Activated CD4-positive, alpha-beta memory T cell treated with anti-CD3 and anti-CD28 coated beads, Interleukin-2, amount 10 ng/mL, durations not matched to agents 7 days and 5 days (primary cell): ENCODE results near the gene KRTAP10-1. TPM values are rescaled to one million over a fixed set of nuclear protein-coding genes. Genes with fewer than 3 reads are reported as not detected.

Source experiments
- CTCF ChIA-PET: fragments of 350-600 bp; sonication (Branson Sonifier 250); formaldehyde crosslinking; loops from one replicate; lab custom pipeline; 2021; ENCODE audit warnings: antibody characterized with exemption, inconsistent platforms; lab: Charles Lee
- POLR2A ChIA-PET: fragments of 350-600 bp; sonication (Branson Sonifier 250); formaldehyde crosslinking; loops from one replicate; lab custom pipeline; 2021; ENCODE audit warnings: antibody characterized with exemption; lab: Charles Lee
- DNase-seq: peaks from one replicate; pipeline ENCODE4 v3.0.0-alpha.2; 2020
- H3K27ac Mint-ChIP-seq: one replicate; pipeline ENCODE4 v1.8.0; 2021; ENCODE audit warnings: mild to moderate bottlenecking, mixed read lengths
- H3K27me3 Mint-ChIP-seq: one replicate; pipeline ENCODE4 v1.8.0; 2021; ENCODE audit warnings: mixed read lengths
- H3K36me3 Mint-ChIP-seq: one replicate; pipeline ENCODE4 v1.8.0; 2021; ENCODE audit warnings: low read depth, mixed read lengths
- H3K4me1 Mint-ChIP-seq: one replicate; pipeline ENCODE4 v1.8.0; 2021; ENCODE audit warnings: mixed read lengths
- H3K4me3 Mint-ChIP-seq: one replicate; pipeline ENCODE4 v1.8.0; 2021; ENCODE audit warnings: mild to moderate bottlenecking, mixed read lengths
- H3K9me3 Mint-ChIP-seq: one replicate; pipeline ENCODE4 v1.8.0; 2021; ENCODE audit warnings: mixed read lengths
- total RNA-seq, 2 experiments: library from RNA; stranded (reverse); gene quantifications; one replicate each; pipeline ENCODE4 v1.2.3, GENCODE V29; 2021

KRTAP10-1 gene
- total RNA-seq, 2 experiments from 2014 or later: not detected

DNA sequence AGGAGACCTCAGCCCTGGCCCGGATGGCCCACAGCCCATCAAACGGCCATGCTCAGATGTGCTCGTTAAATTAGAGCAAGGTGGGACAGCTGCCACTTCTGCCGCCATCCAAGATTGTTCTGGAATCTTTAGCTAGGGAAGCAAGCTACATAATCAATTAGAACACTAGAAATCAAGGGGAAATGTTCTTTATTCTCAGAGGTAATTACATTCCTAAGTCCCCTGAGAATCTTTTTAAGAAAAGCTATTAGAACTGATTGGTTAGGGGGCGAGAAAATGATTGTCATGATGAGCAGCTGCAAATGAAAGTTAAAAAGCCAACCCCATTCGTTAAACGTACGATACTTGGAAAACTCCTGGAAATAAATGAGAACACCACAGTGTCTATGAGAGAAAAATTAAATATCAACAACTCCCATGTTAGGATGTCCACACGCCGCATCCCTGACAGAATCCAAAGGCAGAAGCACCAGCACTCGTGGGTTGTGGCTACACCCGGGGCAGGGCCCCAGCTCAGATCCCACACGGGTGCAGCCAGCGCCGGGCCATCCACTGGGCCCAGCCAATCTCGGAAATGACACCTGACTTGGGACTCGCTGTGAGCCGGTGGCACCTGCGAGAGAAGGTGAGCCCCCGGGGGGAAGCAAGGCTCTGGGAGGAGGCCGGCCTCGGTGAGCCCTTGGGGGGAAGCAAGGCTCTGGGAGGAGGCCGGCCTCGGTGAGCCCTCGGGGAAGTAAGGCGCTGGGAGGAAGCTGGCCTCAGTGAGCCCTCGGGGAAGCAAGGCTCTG lies 37.6 kb downstream of the KRTAP10-1 start:
- POLR2A ChIA-PET: no interaction called here

GRCh38 chr21:44500111-44500510 lies 39.9 kb downstream of the KRTAP10-1 start:
- Mint-ChIP-seq H3K4me3 (no peak overlapping the region), H3K4me1 (peaks cover 2% of the 10 kb centered on the region), H3K36me3 (no peaks in the 10 kb centered on the region), H3K27me3 (peaks cover 13% of the 10 kb centered on the region), H3K27ac (no peak overlapping the region), H3K9me3 (no peaks in the 10 kb centered on the region)
- ChIA-PET CTCF (no interaction called here), POLR2A (no interaction called here)
- no peak for DNase-seq

More for the DNA sequence above, 37.6 kb downstream of the KRTAP10-1 start:
- Mint-ChIP-seq H3K4me1 (peaks cover 2% of the 10 kb centered on the region), H3K4me3 (no peak overlapping the region), H3K36me3 (no peaks in the 10 kb centered on the region), H3K27me3 (peaks cover 4% of the 10 kb centered on the region), H3K27ac (no peak overlapping the region), H3K9me3 (no peaks in the 10 kb centered on the region)
- no peak for DNase-seq
- CTCF ChIA-PET: interaction anchor here (1.5 kb wide), 1 partner anchor 8 kb away, joined by 5 read pairs; no protein-coding TSS in a partner anchor

- ChIA-PET CTCF (no interaction called here), POLR2A (no interaction called here)
- DNase-seq: no peak
- no peak overlapping the region for H3K4me3 Mint-ChIP-seq
- peaks cover 13% of the 10 kb centered on the region for H3K27me3 Mint-ChIP-seq
- peaks cover 2% of the 10 kb centered on the region for H3K4me1 Mint-ChIP-seq
- no peaks in the 10 kb centered on the region for H3K9me3 Mint-ChIP-seq
- no peak overlapping the region for H3K27ac Mint-ChIP-seq
- H3K36me3 Mint-ChIP-seq: no peaks in the 10 kb centered on the region
Observed at GRCh38 chr21:44499631-44500030, 40.4 kb downstream of the KRTAP10-1 start.

DNA sequence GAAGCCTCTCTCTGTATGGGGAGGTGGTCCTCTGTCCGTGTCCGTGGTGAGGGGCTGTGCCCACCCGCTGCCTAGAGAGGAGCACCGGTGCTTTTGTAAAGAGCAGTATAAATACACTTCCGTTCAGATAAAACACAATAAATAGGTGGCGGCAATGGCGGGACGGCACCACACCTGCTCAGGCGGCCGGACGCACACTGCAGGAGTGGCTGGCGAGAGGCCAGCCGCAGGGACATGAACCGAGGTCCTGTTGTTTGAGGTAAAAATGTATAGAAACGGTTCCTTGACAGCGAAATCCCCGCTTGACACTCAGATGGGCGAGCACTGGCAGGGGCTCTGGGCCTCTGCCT lies 40.8 kb downstream of the KRTAP10-1 start:
- peaks cover 13% of the 10 kb centered on the region for H3K27me3 Mint-ChIP-seq
- H3K4me3 Mint-ChIP-seq: no peak overlapping the region
- peaks cover 2% of the 10 kb centered on the region for H3K4me1 Mint-ChIP-seq
- no peaks in the 10 kb centered on the region for H3K9me3 Mint-ChIP-seq
- ChIA-PET CTCF (no interaction called here), POLR2A (no interaction called here)
- no peak overlapping the region for H3K27ac Mint-ChIP-seq
- H3K36me3 Mint-ChIP-seq: no peaks in the 10 kb centered on the region
- DNase-seq: no peak

- H3K27me3 Mint-ChIP-seq: peaks cover 13% of the 10 kb centered on the region
- H3K4me1 Mint-ChIP-seq: peaks cover 2% of the 10 kb centered on the region
- no peaks in the 10 kb centered on the region for H3K9me3 Mint-ChIP-seq
- ChIA-PET POLR2A (no interaction called here), CTCF (no interaction called here)
- no peak overlapping the region for H3K4me3 Mint-ChIP-seq
- no peak overlapping the region for H3K27ac Mint-ChIP-seq
- DNase-seq: no peak
- H3K36me3 Mint-ChIP-seq: no peaks in the 10 kb centered on the region
Observed at GRCh38 chr21:44498280-44499210, 41.5 kb downstream of the KRTAP10-1 start.

GRCh38 chr21:44497703-44498126 lies 42.3 kb downstream of the KRTAP10-1 start:
- Mint-ChIP-seq H3K27me3 (peaks cover 13% of the 10 kb centered on the region), H3K4me1 (peaks cover 2% of the 10 kb centered on the region), H3K9me3 (peaks cover 6% of the 10 kb centered on the region), H3K4me3 (no peak overlapping the region), H3K27ac (no peak overlapping the region), H3K36me3 (peaks cover under 1% of the 10 kb centered on the region)
- no peak for DNase-seq
- ChIA-PET CTCF (no interaction called here), POLR2A (no interaction called here)

DNA sequence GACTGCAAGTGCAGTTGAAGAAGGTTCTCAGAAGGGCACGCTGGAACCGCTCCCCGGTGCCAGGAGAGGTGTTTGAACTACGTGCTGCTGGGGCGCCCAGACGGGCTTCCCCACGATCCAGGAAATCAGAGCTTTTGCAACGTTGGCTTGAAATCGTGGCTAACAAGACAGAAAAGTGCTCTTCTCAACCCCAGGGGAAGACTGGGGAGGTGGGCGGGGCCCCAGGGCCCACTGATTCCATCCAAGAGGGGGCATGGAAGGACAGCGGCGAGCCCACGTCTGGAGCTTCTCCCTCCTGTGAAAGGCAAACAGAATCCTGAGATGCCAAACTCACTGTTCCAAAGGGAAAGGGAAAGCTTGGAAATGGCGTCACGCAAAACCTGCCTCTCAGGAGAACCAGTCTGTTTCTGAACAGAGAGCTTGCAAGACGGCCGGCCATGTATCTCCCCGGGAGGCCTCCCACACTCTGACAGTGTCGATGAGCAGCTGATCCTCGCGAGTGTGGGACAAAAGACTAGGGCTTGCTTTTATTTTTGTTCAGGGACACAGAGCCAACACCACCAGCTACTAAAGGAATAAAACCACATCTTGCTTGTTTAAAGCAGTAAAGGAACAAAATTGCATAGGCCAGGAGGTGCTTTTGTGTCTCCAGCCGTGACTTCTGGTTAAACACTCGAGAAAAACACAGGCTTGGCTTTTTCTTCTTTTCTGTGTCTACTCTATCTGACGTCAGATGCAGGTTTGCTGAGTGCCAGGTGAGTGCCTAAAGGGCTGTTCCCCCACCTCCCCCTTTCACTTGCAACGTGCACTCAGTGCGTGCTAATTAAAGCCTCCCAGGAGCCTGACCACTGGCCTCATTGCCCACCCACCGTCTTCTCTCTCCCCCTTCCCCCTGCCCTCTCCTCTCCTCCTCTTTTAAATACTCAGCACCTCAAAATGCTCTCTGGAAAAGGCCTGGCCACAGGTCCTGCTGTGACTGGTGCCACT lies 43.1 kb downstream of the KRTAP10-1 start:
- H3K27ac Mint-ChIP-seq: no peak overlapping the region
- ChIA-PET CTCF (interaction anchor here (1.7 kb wide), 1 partner anchor 297 kb away, joined by 8 read pairs; no protein-coding TSS in a partner anchor), POLR2A (no interaction called here)
- H3K9me3 Mint-ChIP-seq: peaks cover 13% of the 10 kb centered on the region
- peaks cover 13% of the 10 kb centered on the region for H3K27me3 Mint-ChIP-seq
- no peak for DNase-seq
- H3K4me1 Mint-ChIP-seq: peaks cover 2% of the 10 kb centered on the region
- H3K36me3 Mint-ChIP-seq: peaks cover 6% of the 10 kb centered on the region
- H3K4me3 Mint-ChIP-seq: no peak overlapping the region

DNA sequence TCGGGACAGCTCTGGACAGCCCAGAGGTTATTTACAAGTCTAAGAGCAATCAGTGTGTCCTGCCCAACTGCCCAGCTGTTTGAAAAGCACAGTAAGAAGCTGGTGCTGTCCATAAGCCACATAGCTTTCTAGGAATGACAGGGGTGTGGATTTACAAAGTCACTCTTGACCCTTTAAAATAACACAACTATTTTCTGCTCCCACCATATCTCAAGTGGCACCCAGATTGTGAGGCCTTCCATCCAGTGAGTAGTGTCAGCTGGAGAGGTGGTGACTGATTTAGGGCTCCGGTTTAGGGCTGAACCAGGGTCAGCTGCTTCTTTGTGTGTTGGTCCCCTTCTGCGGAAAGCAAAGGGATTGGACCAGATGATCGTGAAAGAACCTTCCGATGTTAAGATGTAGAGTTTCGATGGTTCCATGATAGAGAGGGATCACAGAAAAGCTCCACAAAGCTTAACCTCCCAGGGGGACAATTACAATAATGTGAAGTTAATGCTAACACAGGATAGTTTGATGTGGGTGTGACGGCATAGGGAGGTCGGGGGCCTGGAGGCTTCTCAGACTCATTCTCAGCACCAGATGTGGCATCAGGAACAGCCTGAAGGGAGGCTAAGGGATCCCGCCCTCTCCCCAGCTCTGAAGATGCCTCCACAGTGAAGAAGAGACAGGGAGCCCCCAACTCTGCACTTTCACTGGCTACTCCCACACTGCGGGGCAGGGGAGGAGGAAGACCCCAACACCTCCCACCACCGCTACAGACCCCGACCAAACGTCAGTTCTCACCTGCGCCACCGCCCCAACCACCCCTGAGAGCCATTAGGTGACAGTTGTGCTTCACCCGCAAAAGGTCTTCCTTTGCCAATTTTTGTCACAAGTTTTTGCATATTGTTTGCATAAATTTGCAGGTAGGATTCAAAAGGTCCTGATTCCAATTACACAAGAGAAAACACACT lies 44.1 kb downstream of the KRTAP10-1 start:
- H3K27ac Mint-ChIP-seq: no peak overlapping the region
- H3K27me3 Mint-ChIP-seq: peaks cover 13% of the 10 kb centered on the region
- CTCF ChIA-PET: interaction anchor here (1.7 kb wide), 1 partner anchor 298 kb away, joined by 8 read pairs; no protein-coding TSS in a partner anchor
- H3K36me3 Mint-ChIP-seq: peaks cover 8% of the 10 kb centered on the region
- DNase-seq: no peak
- POLR2A ChIA-PET: no interaction called here
- H3K9me3 Mint-ChIP-seq: peaks cover 16% of the 10 kb centered on the region
- peaks cover 2% of the 10 kb centered on the region for H3K4me1 Mint-ChIP-seq
- no peak overlapping the region for H3K4me3 Mint-ChIP-seq

GRCh38 chr21:44494956-44495355 lies 45.0 kb downstream of the KRTAP10-1 start:
- ChIA-PET POLR2A (no interaction called here), CTCF (interaction anchor here (1.0 kb wide), 1 partner anchor 298 kb away, joined by 4 read pairs; no protein-coding TSS in a partner anchor)
- Mint-ChIP-seq H3K36me3 (peaks cover 8% of the 10 kb centered on the region), H3K9me3 (peaks cover 16% of the 10 kb centered on the region), H3K27ac (no peak overlapping the region), H3K4me3 (no peak overlapping the region), H3K27me3 (peaks cover 13% of the 10 kb centered on the region), H3K4me1 (peaks cover 2% of the 10 kb centered on the region)
- no peak for DNase-seq

- DNase-seq: no peak
- Mint-ChIP-seq H3K27me3 (peaks cover 13% of the 10 kb centered on the region), H3K4me1 (peaks cover 2% of the 10 kb centered on the region), H3K36me3 (peaks cover 8% of the 10 kb centered on the region), H3K27ac (no peak overlapping the region), H3K4me3 (no peak overlapping the region), H3K9me3 (peaks cover 16% of the 10 kb centered on the region)
- ChIA-PET CTCF (interaction anchor here (1.0 kb wide), 1 partner anchor 299 kb away, joined by 4 read pairs; no protein-coding TSS in a partner anchor), POLR2A (interaction anchor here (0.6 kb wide), 1 partner anchor 10 kb away, joined by 3 read pairs; no protein-coding TSS in a partner anchor)
Observed at GRCh38 chr21:44494418-44494817, 45.6 kb downstream of the KRTAP10-1 start.

DNA sequence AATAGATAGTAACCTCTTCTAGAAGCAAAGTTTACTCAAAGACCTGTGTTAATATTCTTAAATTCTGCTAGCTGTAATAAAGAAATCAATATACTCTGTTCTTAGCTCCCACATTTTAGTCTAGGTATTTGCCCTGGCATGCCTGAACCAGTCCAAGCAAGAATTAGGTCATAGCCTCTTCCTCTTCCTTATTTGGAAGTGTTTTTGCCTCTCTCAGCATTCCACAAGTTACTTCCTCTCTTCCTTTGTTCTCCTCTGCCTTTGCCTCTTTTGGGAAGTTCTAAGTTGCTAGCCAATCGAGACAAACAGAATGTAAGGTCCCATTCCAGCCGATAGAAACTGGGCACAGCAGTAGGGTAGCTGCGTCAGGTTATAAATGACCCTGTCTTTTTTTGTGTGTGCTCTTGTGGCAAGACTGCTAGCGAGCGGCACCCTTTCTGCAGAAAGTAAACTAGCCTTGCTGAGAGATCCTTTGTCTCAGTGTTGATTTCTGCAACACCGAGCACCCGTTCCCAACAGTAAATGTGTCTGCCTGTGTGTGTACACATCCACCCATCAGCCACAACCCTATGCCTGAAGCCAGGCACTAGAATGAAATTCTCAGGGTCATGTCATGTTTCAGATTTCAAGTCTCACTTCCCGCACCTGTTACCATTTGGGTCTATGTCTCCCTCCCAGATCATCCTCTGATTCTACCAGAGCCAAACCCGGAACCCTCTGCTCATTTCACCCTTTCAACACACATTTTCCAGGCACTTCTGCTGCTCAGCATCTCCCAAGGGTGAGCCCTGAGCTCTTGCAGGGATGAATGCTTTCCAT lies 47.2 kb downstream of the KRTAP10-1 start:
- peaks cover 16% of the 10 kb centered on the region for H3K9me3 Mint-ChIP-seq

More for the DNA sequence above, 47.2 kb downstream of the KRTAP10-1 start:
- H3K36me3 Mint-ChIP-seq: peaks cover 8% of the 10 kb centered on the region
- H3K27ac Mint-ChIP-seq: no peak overlapping the region
- no peak for DNase-seq
- peaks cover 16% of the 10 kb centered on the region for H3K27me3 Mint-ChIP-seq
- ChIA-PET CTCF (no interaction called here), POLR2A (no interaction called here)
- H3K4me1 Mint-ChIP-seq: peaks cover 2% of the 10 kb centered on the region
- no peak overlapping the region for H3K4me3 Mint-ChIP-seq
